ENCODE data around the gene MYH7B. TPM values are rescaled to one million over a fixed set of nuclear protein-coding genes. Genes with fewer than 3 reads are reported as not detected.

The MYH7B gene
- total RNA-seq, 1 donor, result 0.54 TPM

DNA sequence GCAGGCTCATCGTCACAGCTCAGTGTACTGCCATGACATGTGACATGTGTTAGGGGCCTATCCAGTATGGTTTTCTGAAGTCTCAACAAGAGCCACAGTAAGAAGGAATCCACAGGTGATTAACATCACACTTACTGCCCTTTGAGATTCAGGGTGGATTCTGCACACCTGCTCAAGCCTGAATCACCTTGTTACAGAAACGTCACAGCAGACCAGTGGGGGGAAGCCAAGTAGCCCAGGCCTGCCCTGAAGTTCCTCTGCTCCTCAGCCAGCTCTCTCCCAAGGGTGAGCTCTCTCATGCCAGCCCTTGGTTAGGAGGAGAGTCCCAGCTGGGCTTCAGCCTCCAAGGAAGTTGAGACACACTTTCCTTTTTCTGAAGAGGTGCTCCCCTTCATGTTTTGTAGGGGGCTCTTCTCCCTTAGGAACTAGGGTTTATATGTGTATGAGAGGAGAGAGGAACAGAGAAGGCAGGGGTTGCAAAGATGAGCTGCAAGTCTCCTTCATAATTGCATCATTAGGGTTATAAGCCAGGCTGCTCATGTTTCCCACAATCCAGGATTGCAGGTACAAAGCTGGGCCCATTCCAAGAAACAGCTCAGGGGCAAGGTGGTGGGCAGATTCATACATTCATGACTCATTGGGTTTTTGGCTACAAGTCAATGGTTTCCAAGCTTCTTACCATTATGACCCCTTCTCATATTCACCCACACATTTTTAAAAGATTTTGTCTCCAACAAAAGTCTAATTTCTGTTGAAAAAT, 11.7 kb upstream of the MYH7B start:
- no peak for DNase-seq (ENCODE audit: low read depth in 2 of 3, low spot score in 2 of 3)

DNA sequence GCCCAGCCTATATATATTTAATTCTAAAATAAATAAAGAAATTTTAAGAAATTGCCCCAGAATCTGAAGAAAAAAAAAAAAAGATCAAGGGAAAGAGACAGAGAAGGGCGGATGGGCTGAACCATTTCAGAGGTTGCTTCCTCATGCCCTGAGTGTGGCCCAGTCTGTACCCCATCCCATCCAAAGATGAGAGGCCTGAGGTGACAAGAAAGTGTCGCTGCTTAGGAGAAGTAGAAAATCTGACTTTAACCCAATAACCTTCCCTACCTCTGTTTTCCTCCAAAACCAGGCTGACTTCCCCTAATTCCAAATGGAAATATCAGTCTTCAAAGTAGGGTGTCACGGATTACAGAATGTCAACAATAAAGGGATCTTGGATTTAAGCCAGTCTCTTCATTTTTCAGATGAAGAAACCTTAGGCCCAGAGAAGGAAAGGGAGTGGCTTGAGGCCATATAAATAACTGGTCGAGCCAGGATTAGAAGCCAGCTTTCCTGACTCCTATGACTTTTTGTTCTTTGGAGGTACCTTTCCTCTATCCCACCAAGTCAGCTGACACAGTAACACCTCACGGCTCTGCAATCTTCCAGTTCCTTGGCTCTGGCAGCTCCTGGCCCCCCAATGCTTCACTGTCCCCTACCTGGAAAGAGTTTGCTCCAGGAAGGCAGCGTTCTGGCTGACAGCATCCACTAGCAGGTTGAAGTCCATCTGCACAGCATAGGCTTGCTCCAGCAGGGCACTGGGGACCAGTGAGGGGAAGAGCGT, 10.2 kb upstream of the MYH7B start:
- DNase-seq (ENCODE audit: low read depth in 2 of 3, low spot score in 2 of 3), result no peak

DNA sequence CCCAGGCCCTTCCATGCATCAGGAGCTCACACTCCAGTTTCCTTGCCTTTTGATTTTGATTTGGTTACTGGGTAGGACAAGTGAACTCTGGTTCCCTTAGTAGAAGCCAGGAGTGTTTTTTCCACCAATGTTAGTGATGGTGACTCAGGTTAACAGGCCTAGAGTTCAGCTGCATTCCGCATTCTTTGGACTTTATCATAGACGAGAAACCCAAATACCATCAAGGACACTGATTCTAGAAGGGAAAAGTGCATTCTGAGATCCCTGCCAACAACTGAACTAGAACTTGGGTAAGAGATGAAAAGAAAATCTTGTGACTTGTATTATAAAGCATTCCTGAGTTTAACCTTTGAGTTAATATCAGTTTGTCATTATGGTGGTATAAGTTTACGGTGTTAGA, 9.0 kb upstream of the MYH7B start:
- DNase-seq (ENCODE audit: low read depth in 2 of 3, low spot score in 2 of 3), result no peak

DNA sequence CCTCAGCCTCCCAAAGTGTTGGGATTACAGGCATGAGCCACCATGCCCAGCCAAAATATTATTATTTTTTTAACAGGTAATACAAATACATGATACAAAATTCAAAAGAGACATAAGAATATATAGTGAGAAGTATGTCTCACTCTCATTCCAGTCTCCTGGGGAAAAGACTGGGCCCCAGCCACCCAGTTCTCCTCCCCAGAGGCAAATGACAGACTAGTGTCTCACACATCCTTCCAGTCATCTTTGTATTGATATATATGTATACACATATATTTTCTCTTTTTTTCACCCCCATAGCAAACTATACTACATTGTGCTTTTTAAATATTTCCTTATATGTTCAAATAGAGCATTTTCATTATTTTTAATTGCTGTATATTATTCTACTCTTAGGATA, 8.3 kb upstream of the MYH7B start:
- DNase-seq (ENCODE audit: low read depth in 2 of 3, low spot score in 2 of 3), result no peak

DNA sequence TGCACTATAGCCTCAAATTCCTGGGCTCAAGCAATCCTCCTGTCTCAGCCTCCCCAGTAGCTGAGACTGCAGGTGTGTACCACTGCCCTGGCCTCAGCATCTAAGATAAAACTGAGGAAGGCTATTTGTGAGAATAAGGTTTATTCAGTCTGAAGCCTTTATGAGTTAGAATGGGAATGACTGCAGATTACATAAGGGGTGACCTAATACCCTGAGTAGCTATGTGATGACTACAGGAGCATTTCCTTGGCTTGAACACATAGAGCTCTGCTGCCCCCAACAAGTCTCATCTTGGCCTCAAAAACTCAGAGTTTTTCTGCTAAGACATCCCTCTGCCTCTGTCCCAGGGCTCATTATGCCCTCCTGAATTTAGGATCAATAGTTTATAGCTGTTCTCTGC, 7.6 kb upstream of the MYH7B start:
- no peak for DNase-seq (ENCODE audit: low read depth in 2 of 3, low spot score in 2 of 3)

DNA sequence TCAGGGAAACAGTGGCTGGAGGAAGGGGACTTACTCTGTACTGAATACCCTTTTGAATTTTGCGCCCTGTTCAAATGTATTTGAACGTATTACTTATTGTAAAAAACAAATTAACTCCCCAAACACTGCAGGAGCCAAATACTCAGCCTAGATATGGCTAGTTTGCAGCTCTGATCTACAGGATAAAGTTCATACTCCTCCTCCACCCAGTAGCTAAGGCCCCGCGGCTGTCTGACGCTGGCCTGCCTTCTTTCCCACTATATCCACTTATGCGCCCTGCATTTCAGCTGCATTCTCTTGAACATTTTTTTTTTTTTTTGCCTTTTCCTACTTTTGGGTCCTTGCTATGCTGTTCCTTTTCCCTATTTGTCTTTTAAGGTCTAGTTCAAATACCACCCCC, 6.5 kb upstream of the MYH7B start:
- DNase-seq (ENCODE audit: low read depth in 2 of 3, low spot score in 2 of 3), result no peak

DNA sequence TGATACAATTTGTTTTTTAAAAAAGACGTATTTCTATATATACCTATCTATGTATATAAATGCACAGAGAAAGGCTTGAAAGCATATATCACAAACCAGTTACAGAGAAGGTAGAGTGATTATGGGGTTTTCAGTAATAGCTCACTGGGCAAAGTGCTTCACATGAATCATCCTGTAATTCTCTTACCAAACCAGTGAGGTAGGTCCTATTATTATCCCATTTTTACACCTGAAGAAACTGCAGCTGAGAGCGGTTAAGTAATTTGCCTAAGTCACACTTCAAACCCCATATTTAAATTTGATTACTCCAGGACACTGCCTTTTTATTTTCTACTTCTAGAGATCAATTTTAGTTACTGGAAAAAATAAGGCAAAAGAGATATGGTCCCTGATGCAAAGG, 4.4 kb upstream of the MYH7B start:
- DNase-seq (ENCODE audit: low read depth in 2 of 3, low spot score in 2 of 3), result no peak

DNA sequence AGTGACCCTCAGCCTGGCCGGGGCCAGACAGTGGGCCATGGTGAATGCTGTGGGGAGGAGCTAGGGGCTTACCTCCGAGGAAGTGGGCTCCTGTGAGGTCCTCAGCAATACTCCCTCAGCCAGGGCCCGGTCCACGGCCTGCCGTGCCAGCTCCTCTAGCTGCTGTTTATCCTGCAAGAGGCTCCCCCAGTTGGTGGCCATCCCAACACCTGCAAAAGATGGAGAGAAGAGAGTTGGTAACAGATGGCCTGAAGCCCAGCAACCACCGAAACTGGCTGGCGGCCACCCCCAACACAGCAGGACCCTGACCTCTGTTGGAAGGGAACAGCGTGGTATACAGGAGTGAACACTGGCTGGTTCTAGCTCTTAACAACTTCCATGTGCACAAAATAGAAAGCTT, 4.0 kb upstream of the MYH7B start:
- DNase-seq (ENCODE audit: low read depth in 2 of 3, low spot score in 2 of 3), result no peak

DNA sequence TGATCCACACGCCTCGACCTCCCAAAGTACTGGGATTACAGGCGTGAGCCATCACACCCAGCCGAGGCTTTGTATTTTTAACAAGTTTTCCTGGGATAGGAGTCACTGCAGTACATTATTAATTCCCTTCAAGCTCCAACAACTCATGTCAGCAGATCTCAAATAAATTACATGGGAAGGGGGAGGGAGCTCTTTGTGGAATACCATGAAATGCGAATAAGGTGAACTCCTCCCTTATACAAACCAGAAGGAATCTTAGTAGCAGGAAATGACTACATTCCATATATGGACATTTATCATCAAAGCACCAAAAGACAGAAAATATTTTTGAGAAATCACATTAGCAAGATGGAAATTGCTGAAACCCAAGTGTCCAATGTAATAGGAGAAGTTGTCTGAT, 3.0 kb upstream of the MYH7B start:
- DNase-seq (ENCODE audit: low read depth in 2 of 3, low spot score in 2 of 3), result no peak

DNA sequence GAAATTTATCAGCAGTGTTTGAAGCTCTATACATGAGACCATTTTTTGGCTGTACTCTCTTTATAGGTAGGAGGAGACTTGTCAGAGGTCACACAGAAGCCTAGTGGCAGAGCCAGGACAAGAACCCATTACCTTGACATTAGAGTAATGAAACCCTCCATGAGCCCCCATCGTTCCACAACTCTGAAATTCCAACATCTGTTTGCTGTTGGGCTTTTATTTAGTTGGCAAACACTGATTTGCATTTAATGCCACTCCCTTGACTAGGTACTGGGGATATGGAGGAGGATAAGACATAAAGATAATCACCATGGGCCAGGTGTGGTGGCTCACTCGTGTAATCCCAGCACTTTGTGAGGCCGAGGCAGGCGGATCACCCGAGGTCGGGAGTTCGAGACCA, 1.7 kb upstream of the MYH7B start:
- DNase-seq (ENCODE audit: low read depth in 2 of 3, low spot score in 2 of 3), result no peak

DNA sequence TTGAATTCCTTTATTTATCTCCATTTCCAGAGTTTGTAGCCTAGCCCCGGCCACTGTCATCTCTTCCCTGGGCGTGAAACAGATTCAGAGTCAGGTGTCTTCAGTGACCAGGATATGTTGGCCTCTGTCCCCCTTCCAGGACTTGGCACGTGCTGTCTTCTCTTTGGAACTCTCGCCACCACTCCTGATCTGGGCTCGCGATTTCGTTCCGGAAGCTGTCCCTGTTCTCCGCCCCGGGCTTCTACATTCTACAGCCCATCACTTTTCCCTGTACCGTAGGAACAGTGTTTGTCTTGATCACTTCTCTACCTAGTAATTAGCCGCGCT, 801 bp upstream of the MYH7B start:
- no peak for DNase-seq (ENCODE audit: low read depth in 2 of 3, low spot score in 2 of 3)

DNA sequence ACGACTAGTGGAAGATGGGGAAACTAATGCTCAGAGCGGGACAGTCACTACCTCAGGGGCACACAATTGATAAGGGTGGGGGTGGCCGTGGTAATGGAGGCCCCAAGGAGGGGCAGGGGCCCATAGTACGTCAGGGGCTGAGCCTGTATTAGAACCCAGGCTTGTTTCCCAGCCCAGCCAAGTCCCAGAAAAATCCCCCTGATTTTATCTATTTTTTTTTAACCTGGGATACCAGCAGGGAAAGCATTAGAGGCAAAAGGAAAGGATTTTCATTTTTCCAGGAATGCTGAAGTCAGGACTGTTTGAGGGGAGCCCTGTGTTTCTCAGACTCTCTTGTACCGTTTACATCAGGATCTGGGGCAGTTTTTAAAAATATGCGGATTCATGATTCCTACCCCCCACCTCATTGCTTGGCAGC, 382 bp downstream of the MYH7B start:
- DNase-seq (ENCODE audit: low read depth in 2 of 3, low spot score in 2 of 3), result no peak

DNA sequence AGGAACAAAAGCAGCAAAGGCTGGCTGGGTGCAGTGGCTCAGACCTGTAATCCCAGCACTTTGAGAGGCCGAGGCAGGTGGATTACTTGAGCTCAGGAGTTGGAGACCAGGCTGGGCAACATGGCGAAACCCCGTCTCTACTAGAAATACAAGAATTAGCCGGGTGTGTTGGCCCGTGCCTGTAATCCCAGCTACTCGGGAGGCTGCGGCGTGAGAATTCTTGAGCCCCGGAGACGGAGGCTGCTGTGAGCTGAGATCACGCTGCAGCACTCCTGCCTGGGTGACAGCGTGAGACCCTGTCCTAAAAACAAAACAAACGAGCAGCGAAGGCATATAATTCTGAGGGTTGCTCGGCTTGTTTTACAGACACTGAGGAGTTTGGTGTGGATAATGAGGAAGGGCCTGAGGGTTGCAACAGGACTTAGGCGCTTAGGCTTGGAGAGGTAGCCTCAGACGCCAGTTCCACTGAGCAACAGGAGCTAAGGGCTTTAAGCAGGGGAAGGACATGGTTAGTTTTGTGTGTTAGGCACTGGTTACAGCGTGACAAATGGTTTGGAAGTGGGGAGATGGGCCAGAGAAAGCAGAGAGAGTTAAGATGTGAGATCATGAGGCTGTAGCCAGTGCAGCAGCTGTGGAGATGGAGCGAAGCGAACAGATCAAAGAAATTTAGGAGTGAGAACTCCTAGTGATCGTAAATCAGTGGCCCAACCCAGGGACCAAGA, 1.2 kb downstream of the MYH7B start:
- DNase-seq (ENCODE audit: low read depth in 2 of 3, low spot score in 2 of 3), result no peak

DNA sequence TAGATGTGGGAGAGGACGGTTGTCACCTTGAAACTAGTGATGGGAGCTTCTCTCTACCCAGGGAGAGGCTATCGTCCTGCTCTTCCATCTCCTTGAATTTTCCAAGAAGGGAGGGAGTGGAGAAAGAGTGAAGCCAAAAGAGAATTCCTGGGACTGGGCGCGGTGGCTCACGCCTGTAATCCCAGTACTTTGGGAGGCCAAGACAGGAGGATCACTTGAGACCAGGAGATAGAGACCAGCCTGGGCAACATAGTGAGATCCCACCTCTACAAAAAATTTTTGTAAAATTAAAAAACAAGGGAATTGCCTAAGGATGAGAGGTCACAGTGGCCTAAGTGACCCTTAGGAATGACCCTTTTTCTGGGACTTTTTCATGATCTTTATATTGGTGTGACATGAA, 8.8 kb downstream of the MYH7B start:
- DNase-seq (ENCODE audit: low read depth in 2 of 3, low spot score in 2 of 3), result no peak

DNA sequence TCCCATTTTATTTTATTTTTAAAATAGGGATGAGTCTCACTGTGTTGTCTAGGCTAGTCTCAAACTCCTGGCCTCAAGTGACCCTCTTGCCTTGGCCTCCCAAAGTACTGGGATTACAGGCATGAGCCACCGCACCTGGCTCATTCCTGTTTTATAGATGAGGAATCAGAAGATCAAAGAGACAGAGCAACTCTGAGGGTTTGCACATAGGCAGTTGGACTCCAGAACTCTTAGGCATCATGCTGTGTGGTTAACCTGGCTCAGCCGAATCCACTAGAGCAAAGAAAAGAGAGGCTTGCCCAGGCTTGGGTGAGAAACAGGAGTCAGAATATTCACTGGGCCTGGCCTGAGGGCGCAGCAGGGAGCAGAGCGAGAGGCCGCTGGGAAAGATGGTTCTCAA, 9.4 kb downstream of the MYH7B start:
- DNase-seq (ENCODE audit: low read depth in 2 of 3, low spot score in 2 of 3), result no peak

DNA sequence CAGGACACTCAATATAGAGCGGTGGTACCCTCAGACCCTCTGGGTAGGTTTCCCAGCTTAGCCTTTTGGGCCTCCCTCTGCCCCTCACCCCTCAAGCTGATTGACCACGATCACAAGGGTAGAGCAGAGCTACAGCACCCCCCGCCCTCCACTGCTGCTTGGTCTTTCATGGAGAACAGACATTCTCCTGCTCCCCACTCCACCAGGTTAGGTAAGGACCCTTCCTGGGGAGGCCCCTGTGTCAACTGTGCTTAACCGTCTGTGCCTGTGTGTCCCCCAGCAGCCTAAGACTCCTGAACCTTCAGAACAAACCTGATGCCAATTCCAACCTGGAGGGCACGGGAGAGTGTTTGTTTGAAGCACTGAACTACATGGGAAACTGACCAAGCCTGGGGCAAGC, 11.8 kb downstream of the MYH7B start:
- no peak for DNase-seq (ENCODE audit: low read depth in 2 of 3, low spot score in 2 of 3)

DNA sequence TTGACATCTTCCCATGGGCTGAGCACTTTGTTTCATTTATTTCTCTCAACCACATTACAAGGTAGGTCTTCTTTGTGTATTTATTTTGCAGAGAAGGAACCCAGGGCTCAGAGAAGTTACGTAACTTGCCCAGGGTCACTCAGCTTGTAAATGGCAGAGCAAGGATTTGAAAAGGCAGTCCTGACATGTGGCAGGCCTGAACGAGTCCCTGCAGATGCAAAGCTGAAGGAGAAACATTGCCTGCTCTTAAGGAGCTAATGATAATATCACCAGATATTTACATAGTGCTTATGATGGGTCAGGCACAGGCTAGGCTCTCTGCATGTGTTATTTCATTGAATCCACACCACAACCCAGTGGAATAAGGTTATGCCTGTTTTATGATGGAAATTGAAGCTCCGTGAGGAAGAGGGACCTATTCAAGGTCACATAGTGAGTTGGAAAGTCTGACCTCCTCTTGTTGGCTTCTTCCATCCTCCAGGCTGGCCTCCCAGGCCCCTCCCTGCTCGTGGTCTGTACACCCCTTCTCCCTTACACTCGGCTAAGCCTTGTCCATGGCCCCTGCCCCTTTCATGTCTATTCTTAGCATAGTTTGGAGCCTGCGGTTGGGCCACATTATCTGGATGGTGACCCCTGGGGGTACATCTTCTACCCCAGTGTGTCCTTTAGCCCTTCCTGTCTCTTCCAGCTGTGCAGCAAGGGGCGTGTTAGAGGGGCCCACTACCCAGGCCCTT, 12.5 kb downstream of the MYH7B start:
- no peak for DNase-seq (ENCODE audit: low read depth in 2 of 3, low spot score in 2 of 3)

DNA sequence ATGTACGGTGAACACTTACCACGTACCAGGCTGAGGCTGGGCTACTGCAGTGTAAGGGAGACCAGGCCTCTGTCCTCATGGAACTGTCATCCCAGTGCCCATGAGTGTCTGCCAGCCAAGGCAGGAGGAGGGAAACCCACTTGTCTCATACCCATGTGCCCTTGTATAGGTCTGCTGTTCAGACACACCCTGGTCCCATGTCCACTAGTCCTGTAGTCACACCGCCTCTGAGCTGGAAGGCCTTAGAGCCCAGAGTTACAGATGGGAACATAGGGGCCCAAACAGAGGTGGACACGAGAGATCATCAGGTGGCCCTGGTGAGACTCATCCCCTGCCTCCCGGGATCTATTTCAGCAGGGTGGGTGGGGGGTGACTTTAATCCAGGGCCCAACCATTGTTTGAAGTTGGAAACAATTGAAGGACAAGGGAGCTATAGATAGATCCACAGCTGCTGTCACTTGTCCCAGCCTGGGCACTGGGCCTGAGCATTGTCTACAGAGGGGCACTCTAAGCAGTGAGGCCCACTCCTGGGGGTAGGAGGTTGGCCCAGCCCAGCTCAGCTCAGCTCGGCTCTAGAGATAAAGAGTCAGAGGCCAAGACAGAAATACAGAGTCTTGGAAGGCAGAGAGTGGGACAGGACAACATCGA, 14.6 kb downstream of the MYH7B start:
- DNase-seq (ENCODE audit: low read depth in 2 of 3, low spot score in 2 of 3), result no peak

DNA sequence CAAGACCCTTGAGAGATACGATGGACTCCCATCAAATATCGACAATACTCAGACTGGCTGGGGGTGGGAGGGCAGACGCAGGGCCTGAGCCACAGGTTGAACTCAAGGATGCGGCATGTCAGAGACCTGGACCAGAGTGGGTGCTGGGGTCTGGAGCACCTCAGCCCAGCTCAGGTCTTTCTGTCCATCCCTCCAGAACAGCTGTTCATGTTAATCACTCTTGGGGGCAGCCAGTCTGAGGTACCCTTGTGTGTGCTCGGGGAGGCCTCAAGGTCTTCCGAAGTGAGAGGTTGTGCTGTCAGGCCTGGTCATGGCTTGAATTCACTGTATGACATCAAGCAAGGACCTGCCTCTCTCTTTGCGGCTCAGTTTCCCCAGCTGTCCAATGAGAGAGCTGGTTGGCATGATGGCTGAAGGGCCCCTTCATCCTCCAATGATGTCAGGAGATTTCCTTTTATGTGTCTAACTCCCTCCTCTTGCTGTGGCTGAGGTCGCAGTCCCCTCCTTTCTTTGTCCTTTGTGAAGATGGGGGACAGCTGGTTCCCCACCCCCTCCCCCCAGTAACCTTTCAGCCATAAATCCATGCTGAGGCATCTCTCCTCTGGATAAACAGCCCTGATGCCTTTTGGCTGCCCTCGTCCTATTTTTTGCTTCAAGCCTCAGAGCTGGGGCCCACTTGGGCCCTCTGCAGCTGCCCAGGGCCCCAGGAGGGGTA, 15.3 kb downstream of the MYH7B start:
- DNase-seq (ENCODE audit: low read depth in 2 of 3, low spot score in 2 of 3), result no peak

DNA sequence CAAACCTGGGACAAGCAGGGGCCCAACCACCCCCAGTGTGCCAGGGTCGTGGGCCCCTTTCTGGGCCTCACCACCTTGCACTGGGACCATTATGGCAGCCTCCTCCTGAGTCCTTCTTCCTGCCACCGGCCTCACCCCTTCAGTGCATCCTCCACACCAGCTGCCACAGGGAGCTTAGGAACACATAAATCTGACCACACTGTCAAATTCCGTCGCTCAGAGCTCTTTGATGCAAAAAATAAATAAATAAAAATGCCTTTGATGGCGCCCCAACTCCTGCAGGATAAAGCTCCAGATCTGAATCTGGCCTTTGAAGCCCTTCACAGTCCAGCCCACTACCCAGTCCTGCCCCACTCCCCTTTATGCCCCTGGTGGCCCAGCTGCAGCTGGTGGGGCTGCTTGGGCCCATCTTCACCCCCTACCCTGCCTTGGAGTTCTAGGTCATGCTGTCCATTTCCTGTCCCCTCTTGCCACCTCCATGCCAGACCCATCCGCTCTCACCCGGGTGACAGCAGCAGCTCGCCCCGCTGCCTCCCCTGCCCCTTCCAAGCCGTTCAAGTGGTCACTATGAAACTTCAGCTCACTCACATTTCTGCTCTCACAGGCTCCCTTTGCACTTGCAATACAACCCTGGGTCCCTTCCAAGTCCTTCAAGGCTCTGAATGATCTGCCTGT, 16.0 kb downstream of the MYH7B start:
- DNase-seq (ENCODE audit: low read depth in 2 of 3, low spot score in 2 of 3), result no peak
